Measurements from ENCODE around the gene IL18BP.

Gene IL18BP

DNA sequence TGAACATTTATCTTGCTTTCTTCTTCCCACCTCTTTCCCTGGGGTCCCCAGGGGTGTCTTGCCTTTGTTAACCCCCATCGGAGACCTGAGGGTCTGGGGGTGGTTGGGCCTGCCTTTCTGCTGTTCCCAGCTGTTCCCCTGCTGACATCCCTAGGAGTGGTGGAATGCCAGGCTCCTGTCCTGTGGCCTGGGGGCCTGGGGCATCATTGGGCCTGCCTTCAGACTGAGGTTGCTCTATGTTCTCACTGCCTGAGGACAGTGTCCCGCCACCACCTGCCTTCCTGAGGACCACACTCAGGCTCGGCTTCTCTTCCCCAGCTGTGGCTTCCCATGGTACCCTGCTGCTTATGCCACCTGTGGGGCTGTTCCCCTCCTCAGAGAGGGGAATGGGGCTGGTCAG lies 1.1 kb upstream of the IL18BP start:
- H2AFZ ChIP-seq (ENCODE audit: low read depth, low read length, severe bottlenecking): no peak overlapping the region
- peaks cover 9% of the 10 kb centered on the region; the same call in 1 of the 2 replicates for H3F3A ChIP-seq (ENCODE audit: insufficient read depth)
- no peaks in the 10 kb centered on the region for H3K9me3 ChIP-seq (ENCODE audit: insufficient read depth, low read length)
- H3K79me2 ChIP-seq (ENCODE audit: insufficient read depth, low read length): no peaks in the 10 kb centered on the region
- H3K9me2 ChIP-seq (replicated peaks; ENCODE audit: insufficient read depth, low read length): no peaks in the 10 kb centered on the region
- H3K27ac ChIP-seq (ENCODE audit: low read depth, low read length): no peak overlapping the region
- H3K9ac ChIP-seq (ENCODE audit: low read length): no peak overlapping the region
- H3K4me2 ChIP-seq (ENCODE audit: low read depth, low read length, poor library complexity, severe bottlenecking): no peak overlapping the region
- H3K4me3 ChIP-seq (ENCODE audit: insufficient read depth, low read length, poor library complexity, severe bottlenecking): no peak overlapping the region
- H3K27me3 ChIP-seq (ENCODE audit: low read length): no peaks in the 10 kb centered on the region
- H4K20me1 ChIP-seq (ENCODE audit: low read depth, low read length): no peaks in the 10 kb centered on the region
- H3K36me3 ChIP-seq (ENCODE audit: low read length): no peaks in the 10 kb centered on the region
- TF ChIP-seq CTCF (IDR thresholded peaks at IDR 0.05; ENCODE audit: insufficient read depth, low read length, poor library complexity, severe bottlenecking): no peak
- TF ChIP-seq EZH2phosphoT487 (conservative IDR thresholded peaks at IDR 0.05; ENCODE audit: low read length): no peak

DNA sequence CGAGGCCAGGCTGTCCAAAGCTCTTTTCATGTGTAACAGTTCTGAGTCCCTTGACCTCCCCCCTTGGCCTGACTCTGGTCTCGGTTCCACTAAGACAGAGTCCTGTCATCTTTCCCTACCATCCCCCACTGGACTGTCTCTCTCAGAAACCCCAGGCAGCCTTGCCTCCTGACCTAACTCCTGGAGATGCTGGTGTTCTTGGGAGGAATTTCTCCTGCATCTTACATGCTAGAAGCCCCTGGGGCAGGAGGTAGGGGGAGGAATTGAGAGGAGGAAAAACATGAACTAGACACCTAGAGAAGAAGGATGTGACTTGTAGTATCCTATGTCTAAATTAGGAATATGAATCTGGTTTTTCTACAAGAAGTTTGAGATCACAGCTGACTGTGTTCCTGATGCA lies 648 bp upstream of the IL18BP start:
- H3K79me2 ChIP-seq (ENCODE audit: insufficient read depth, low read length): no peaks in the 10 kb centered on the region
- no peaks in the 10 kb centered on the region for H3K36me3 ChIP-seq (ENCODE audit: low read length)
- H2AFZ ChIP-seq (ENCODE audit: low read depth, low read length, severe bottlenecking): no peak overlapping the region
- H3K9me2 ChIP-seq (replicated peaks; ENCODE audit: insufficient read depth, low read length): no peaks in the 10 kb centered on the region
- H3K27me3 ChIP-seq (ENCODE audit: low read length): no peaks in the 10 kb centered on the region
- 0 out of 2 replicates have a peak, but pooled peaks cover 10% of the 10 kb centered on the region for H3F3A ChIP-seq (ENCODE audit: insufficient read depth)
- no peak overlapping the region for H3K9ac ChIP-seq (ENCODE audit: low read length)
- H3K4me3 ChIP-seq (ENCODE audit: insufficient read depth, low read length, poor library complexity, severe bottlenecking): no peak overlapping the region
- no peaks in the 10 kb centered on the region for H4K20me1 ChIP-seq (ENCODE audit: low read depth, low read length)
- TF ChIP-seq EZH2phosphoT487 (conservative IDR thresholded peaks at IDR 0.05; ENCODE audit: low read length): no peak
- TF ChIP-seq CTCF (IDR thresholded peaks at IDR 0.05; ENCODE audit: insufficient read depth, low read length, poor library complexity, severe bottlenecking): no peak
- H3K27ac ChIP-seq (ENCODE audit: low read depth, low read length): no peak overlapping the region
- H3K9me3 ChIP-seq (ENCODE audit: insufficient read depth, low read length): no peaks in the 10 kb centered on the region
- H3K4me2 ChIP-seq (ENCODE audit: low read depth, low read length, poor library complexity, severe bottlenecking): no peak overlapping the region

GRCh38 chr11:71999362-71999761 lies 653 bp downstream of the IL18BP start:
- Histone ChIP-seq H3F3A (ENCODE audit: insufficient read depth) (0 out of 2 replicates have a peak, but pooled peaks cover 10% of the 10 kb centered on the region), H2AFZ (ENCODE audit: low read depth, low read length, severe bottlenecking) (no peak overlapping the region), H3K4me2 (ENCODE audit: low read depth, low read length, poor library complexity, severe bottlenecking) (no peak overlapping the region), H3K27ac (ENCODE audit: low read depth, low read length) (no peak overlapping the region; the same call in 1 of the 2 replicates), H3K9me2 (replicated peaks; ENCODE audit: insufficient read depth, low read length) (no peaks in the 10 kb centered on the region), H3K4me3 (ENCODE audit: insufficient read depth, low read length, poor library complexity, severe bottlenecking) (no peak overlapping the region), H3K36me3 (ENCODE audit: low read length) (no peaks in the 10 kb centered on the region), H4K20me1 (ENCODE audit: low read depth, low read length) (no peaks in the 10 kb centered on the region), H3K27me3 (ENCODE audit: low read length) (no peaks in the 10 kb centered on the region), H3K79me2 (ENCODE audit: insufficient read depth, low read length) (no peaks in the 10 kb centered on the region), H3K9ac (ENCODE audit: low read length) (no peak overlapping the region), H3K9me3 (ENCODE audit: insufficient read depth, low read length) (no peaks in the 10 kb centered on the region)
- no peak for TF ChIP-seq CTCF (IDR thresholded peaks at IDR 0.05; ENCODE audit: insufficient read depth, low read length, poor library complexity, severe bottlenecking)
- no peak for TF ChIP-seq EZH2phosphoT487 (conservative IDR thresholded peaks at IDR 0.05; ENCODE audit: low read length)
